Measurements from ENCODE around the gene INO80E. TPM values are rescaled to one million over a fixed set of nuclear protein-coding genes. Genes with fewer than 3 reads are reported as not detected.
"Not testable (repeated sequence)": the region's sequence is repeated elsewhere in the genome, so short reads cannot be mapped to it uniquely, and the experiment has no call there.

Gene INO80E
- polyA plus RNA-seq, 1 experiment, result 35.6 TPM

GRCh38 chr16:30017277-30017656, 21.2 kb downstream of the INO80E start:
- TF ChIP-seq CTCF (IDR thresholded peaks at IDR 0.05; ENCODE audit: insufficient read depth, low read depth, low read length), result no peak
- Histone ChIP-seq H3K4me3 (ENCODE audit: low read depth, low read length) (no peak overlapping the region), H3K36me3 (ENCODE audit: control insufficient read depth, insufficient read depth, low read length) (no peaks in the 10 kb centered on the region), H3K27me3 (ENCODE audit: control insufficient read depth, insufficient read depth, low read length) (no peaks in the 10 kb centered on the region)
- no peak for DNase-seq (ENCODE audit: low read depth)
- CTCF ChIA-PET, result interaction anchor here (0.9 to 1.7 kb wide), 3 partner anchors 11 to 155 kb away, joined by 3 to 4 read pairs (median 4); no protein-coding TSS in a partner anchor
- POLR2A ChIA-PET, result no interaction called here

GRCh38 chr16:30017937-30018336, 21.9 kb downstream of the INO80E start:
- CTCF ChIA-PET, result interaction anchor here (0.9 to 1.8 kb wide), 4 partner anchors 10 to 156 kb away, joined by 3 to 6 read pairs (median 4); no protein-coding TSS in a partner anchor
- H3K36me3 ChIP-seq (ENCODE audit: control insufficient read depth, insufficient read depth, low read length); DNase-seq (ENCODE audit: low read depth); H3K27me3 ChIP-seq (ENCODE audit: control insufficient read depth, insufficient read depth, low read length); POLR2A ChIA-PET; H3K4me3 ChIP-seq (ENCODE audit: low read depth, low read length): not testable (repeated sequence)

GRCh38 chr16:30018731-30019158, 22.7 kb downstream of the INO80E start:
- H3K4me3 ChIP-seq (ENCODE audit: low read depth, low read length), result no peak overlapping the region
- ChIA-PET CTCF (interaction anchor here (1.2 to 1.8 kb wide), 2 partner anchors 13 to 14 kb away, joined by 3 to 6 read pairs; no protein-coding TSS in a partner anchor), POLR2A (no interaction called here)
- H3K36me3 ChIP-seq (ENCODE audit: control insufficient read depth, insufficient read depth, low read length), result no peaks in the 10 kb centered on the region
- no peak for DNase-seq (ENCODE audit: low read depth)
- TF ChIP-seq CTCF (IDR thresholded peaks at IDR 0.05; ENCODE audit: insufficient read depth, low read depth, low read length), result no peak
- peaks cover 2% of the 10 kb centered on the region; the same call in 1 of the 2 replicates for H3K27me3 ChIP-seq (ENCODE audit: control insufficient read depth, insufficient read depth, low read length)

GRCh38 chr16:30022887-30023286, 26.8 kb downstream of the INO80E start, which contains the start of gene C16orf92:
Gene C16orf92, plus strand, starts transcription at chr16:30023198. Its CDS starts 143 bp downstream, at chr16:30023341.
- H3K4me3 ChIP-seq (ENCODE audit: low read depth, low read length), result no peak within 1 kb of the TSS
- ChIA-PET CTCF (interaction anchor here (0.9 to 1.6 kb wide), 9 partner anchors 9 to 326 kb away, joined by 3 to 11 read pairs (median 3); partner anchors contain the start of gene TLCD3B), POLR2A (no interaction called here)
- no peaks in the 10 kb centered on the region for H3K36me3 ChIP-seq (ENCODE audit: control insufficient read depth, insufficient read depth, low read length)
- no peak for DNase-seq (ENCODE audit: low read depth)
- H3K27me3 ChIP-seq (ENCODE audit: control insufficient read depth, insufficient read depth, low read length), result peaks cover 8% of the 10 kb centered on the region
- no peak for TF ChIP-seq CTCF (IDR thresholded peaks at IDR 0.05; ENCODE audit: insufficient read depth, low read depth, low read length)

- POLR2A ChIA-PET, result no interaction called here
- Histone ChIP-seq H3K36me3 (ENCODE audit: control insufficient read depth, insufficient read depth, low read length) (no peaks in the 10 kb centered on the region), H3K4me3 (ENCODE audit: low read depth, low read length) (no peak overlapping the region), H3K27me3 (ENCODE audit: control insufficient read depth, insufficient read depth, low read length) (peaks cover 15% of the 10 kb centered on the region)
- no peak for DNase-seq (ENCODE audit: low read depth)
- TF ChIP-seq CTCF (IDR thresholded peaks at IDR 0.05; ENCODE audit: insufficient read depth, low read depth, low read length), result no peak
- CTCF ChIA-PET, result interaction anchor here (1.4 to 1.5 kb wide), 2 partner anchors 8 to 18 kb away, joined by 4 to 11 read pairs; partner anchors contain the start of gene TLCD3B
Observed at GRCh38 chr16:30023586-30023985, 27.5 kb downstream of the INO80E start.

- TF ChIP-seq CTCF (IDR thresholded peaks at IDR 0.05; ENCODE audit: insufficient read depth, low read depth, low read length), result no peak
- ChIA-PET CTCF (no interaction called here), POLR2A (no interaction called here)
- Histone ChIP-seq H3K36me3 (ENCODE audit: control insufficient read depth, insufficient read depth, low read length) (no peaks in the 10 kb centered on the region), H3K27me3 (ENCODE audit: control insufficient read depth, insufficient read depth, low read length) (peaks cover 20% of the 10 kb centered on the region), H3K4me3 (ENCODE audit: low read depth, low read length) (no peak overlapping the region)
- no peak for DNase-seq (ENCODE audit: low read depth)
Observed at GRCh38 chr16:30024451-30024850, 28.4 kb downstream of the INO80E start.
